Adipocyte (in vitro differentiated cells): Measurements from ENCODE around the gene CHST3.
A peak's percentile ranks its signal among the peaks of the same experiment; 100 is the strongest.

ENCODE experiments used
- DNase-seq: peaks from one replicate; pipeline ENCODE4 v3.0.0-alpha.2; 2015; ENCODE audit warnings: low read depth
- H3K27me3 ChIP-seq: replicated peaks from 2 replicates; pipeline ENCODE4 v1.7.0; 2013; ENCODE audit warnings: mild to moderate bottlenecking, low read length, moderate library complexity; ENCODE audit not compliant: control insufficient read depth, insufficient read depth
- H3K36me3 ChIP-seq: 2 replicates; pipeline ENCODE4 v1.7.0; 2013; ENCODE audit warnings: low read length, mild to moderate bottlenecking, moderate library complexity; ENCODE audit not compliant: control insufficient read depth, insufficient read depth, severe bottlenecking
- H3K4me1 ChIP-seq: 2 replicates; pipeline ENCODE4 v1.7.0; 2013; ENCODE audit warnings: mild to moderate bottlenecking, low read length, moderate library complexity; ENCODE audit not compliant: control insufficient read depth, insufficient read depth
- H3K4me3 ChIP-seq: 2 replicates; pipeline ENCODE4 v1.7.0; 2013; ENCODE audit warnings: mild to moderate bottlenecking, low read length, moderate library complexity
- H3K9ac ChIP-seq: 2 replicates; pipeline ENCODE4 v1.7.0; 2013; ENCODE audit warnings: mild to moderate bottlenecking, low read length, moderate library complexity
- H3K9me3 ChIP-seq: 2 replicates; pipeline ENCODE4 v1.7.0; 2013; ENCODE audit warnings: mild to moderate bottlenecking, low read length, moderate library complexity; ENCODE audit not compliant: control insufficient read depth

CHST3 gene

GRCh38 chr10:72056113-72056512 is 91.9 kb downstream of the CHST3 start:
- no peaks in the 10 kb centered on the region for H3K4me1 ChIP-seq
- no peak overlapping the region for H3K4me3 ChIP-seq
- no peaks in the 10 kb centered on the region for H3K9me3 ChIP-seq
- no peak for DNase-seq
- no peaks in the 10 kb centered on the region for H3K36me3 ChIP-seq
- H3K27me3 ChIP-seq, result peaks cover 17% of the 10 kb centered on the region
- no peak overlapping the region for H3K9ac ChIP-seq

DNA sequence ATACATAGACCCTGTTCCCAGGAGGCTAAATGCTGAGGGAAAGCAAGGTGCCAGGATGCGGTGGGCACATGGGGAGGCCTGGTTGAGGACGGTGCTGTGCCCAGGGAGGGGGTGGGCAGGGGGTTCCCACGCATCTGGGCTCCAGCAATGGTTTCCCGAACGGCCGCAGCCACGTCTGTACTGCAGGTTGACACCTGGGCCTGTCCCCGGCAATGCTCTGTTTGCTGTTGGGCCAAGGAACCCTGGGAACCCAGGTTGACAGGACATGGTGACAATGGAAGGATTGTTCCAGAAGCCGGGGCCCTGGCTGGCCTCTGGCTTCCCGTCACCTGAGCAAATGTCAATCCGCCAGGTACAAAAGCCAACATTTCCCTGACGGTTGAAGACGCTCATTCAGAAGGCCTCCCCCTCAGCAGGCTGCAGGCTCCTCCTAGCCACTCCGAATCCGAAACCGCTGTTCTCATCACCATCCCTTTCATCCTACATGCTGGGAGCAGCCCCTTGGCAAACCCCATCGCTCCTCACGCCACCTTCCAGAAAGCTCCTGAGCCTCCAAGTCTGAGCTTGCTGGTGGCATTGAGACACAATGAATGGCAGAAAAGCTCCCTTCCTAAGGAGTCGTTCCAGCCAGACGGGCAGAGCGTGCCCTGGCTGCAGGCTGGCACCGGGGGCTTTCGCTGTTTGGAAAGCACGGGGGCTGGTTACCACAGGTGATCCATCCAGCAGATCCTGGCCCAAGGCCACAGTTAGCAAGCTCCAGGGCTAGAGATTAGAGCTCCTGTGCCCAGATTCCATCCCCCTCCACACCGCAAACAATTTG is 92.9 kb downstream of the CHST3 start:
- no peak overlapping the region for H3K4me3 ChIP-seq
- no peak overlapping the region for H3K9ac ChIP-seq
- no peaks in the 10 kb centered on the region for H3K4me1 ChIP-seq
- no peak for DNase-seq
- H3K27me3 ChIP-seq, result peaks cover 17% of the 10 kb centered on the region
- H3K36me3 ChIP-seq, result no peaks in the 10 kb centered on the region
- no peaks in the 10 kb centered on the region for H3K9me3 ChIP-seq

DNA sequence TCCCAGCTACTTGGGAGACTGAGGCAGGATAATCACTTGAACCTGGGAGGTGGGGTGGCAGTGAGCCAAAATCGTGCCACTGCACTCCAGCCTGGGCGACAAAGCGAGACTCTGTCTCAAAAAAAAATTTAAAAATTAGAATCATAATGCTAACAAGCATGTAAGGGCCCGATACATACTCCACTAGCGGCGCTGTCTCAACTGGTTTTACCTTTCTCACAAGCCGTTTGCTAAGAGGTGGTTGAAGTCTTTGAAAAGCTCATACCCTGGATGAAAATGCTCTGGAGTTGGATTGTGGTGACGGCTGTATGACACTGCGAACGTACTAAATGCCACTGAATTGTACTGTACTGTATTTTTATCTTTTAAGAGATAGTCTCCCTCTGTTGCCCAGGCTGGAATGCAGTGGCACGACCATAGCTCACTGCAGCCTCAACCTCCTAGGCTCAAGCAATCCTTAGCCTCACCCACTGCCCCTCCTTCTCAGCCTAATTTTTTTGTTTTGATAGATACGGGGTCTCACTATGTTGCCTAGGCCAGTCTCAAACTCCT is 94.2 kb downstream of the CHST3 start:
- no peaks in the 10 kb centered on the region for H3K4me1 ChIP-seq
- H3K36me3 ChIP-seq, result no peaks in the 10 kb centered on the region
- no peak overlapping the region for H3K4me3 ChIP-seq
- H3K9me3 ChIP-seq, result no peaks in the 10 kb centered on the region
- no peak overlapping the region for H3K9ac ChIP-seq
- peaks cover 17% of the 10 kb centered on the region for H3K27me3 ChIP-seq
- DNase-seq, result no peak

DNA sequence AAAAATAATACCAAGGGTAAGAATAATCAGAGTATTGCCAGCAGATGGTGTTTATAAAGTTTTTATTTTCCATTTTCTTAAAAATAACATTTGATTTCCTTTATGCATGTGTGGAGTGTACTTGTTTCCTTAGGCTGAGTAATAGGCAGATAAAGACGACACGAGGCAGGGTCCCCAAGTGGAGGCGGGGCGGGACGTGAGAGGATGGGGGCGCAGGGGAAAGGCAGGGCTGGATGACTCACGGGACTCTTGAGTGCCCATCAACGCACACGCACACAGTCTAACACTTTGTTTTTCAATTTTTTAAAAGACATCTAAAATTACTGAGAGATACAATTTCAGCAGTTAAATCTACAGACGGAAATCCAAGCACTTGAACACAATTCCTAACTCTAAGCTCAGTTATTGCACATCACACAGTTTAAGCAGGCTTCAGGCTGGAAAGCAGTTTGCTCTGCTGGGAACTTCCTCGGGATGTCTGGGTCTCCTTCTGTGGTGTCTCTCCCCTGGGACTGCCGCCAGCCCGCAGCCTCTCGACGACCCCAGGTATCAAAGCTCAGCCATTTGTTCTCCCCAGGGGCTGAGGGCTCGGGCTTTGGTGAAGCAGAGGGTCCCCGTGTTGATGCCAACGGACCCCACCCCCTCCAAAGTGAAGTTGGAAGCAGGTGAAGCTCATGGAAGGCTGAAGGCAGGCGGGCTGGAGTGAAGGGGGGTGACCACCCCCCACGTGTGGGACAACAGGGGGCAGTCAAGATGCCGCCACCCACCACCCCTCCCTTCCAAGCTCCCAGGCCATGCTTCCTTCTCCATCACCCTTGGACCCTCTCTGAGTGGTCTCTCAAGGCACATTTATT is 95.0 kb downstream of the CHST3 start:
- H3K27me3 ChIP-seq, result peaks cover 17% of the 10 kb centered on the region
- H3K4me3 ChIP-seq, result no peak overlapping the region
- peak; percentile 37 for DNase-seq
- H3K4me1 ChIP-seq, result no peaks in the 10 kb centered on the region
- no peak overlapping the region for H3K9ac ChIP-seq
- H3K36me3 ChIP-seq, result no peaks in the 10 kb centered on the region
- no peaks in the 10 kb centered on the region for H3K9me3 ChIP-seq

DNA sequence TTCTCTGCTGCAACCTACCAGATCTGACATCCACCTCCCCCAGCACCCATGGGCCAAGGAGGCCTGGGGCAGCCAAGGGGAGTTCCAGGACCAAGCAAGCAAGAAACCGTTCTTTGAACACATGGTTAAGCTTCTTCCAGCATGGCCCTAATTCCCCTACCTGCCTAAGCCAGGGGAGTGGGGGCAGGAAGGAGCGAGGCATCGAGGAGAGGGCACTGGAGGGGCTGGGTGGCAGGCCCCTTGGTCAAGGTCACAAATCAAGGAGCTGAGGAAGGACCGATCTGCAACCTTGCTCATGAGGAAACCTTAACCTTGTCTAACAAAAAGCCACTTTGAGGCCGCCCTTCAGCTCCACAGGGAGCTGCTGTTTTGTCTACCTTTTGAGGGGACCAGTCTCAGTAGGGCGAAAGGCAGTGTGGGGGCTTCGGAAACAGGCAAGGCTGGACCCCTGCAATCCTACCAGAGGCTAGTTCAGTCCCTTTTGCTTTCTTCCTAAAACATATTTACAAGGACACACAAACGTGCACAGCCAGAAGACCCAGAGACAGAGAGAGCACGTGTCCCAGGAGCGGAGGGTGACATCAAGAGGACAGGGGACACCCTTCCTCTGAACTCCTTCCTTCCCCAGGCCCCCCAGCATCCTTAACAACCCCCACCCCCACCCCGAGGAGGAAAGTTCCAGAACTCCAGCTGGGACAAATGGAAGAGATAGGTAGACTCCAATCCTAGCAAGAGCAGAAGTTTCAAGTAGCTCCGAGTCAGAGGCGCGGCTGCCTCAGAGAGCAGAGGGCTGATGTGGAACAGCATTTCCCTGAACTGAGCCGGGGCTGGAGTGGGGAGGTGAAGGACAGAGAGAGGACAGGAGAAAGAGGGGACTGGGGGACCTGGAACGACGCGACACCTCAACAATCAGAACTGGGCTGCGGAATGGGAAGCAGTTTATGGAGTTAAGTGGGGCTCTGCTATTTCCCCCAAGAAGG is 95.9 kb downstream of the CHST3 start:
- no peak for DNase-seq
- no peak overlapping the region for H3K9ac ChIP-seq
- peaks cover 14% of the 10 kb centered on the region for H3K27me3 ChIP-seq
- H3K9me3 ChIP-seq, result no peaks in the 10 kb centered on the region
- no peak overlapping the region for H3K4me3 ChIP-seq
- H3K36me3 ChIP-seq, result no peaks in the 10 kb centered on the region
- no peaks in the 10 kb centered on the region for H3K4me1 ChIP-seq

- Histone ChIP-seq H3K4me3 (no peak overlapping the region), H3K9ac (no peak overlapping the region), H3K9me3 (no peaks in the 10 kb centered on the region), H3K27me3 (peaks cover 9% of the 10 kb centered on the region), H3K4me1 (no peaks in the 10 kb centered on the region), H3K36me3 (no peaks in the 10 kb centered on the region)
- no peak for DNase-seq
Measured at GRCh38 chr10:72061491-72061890, 97.3 kb downstream of the CHST3 start.

DNA sequence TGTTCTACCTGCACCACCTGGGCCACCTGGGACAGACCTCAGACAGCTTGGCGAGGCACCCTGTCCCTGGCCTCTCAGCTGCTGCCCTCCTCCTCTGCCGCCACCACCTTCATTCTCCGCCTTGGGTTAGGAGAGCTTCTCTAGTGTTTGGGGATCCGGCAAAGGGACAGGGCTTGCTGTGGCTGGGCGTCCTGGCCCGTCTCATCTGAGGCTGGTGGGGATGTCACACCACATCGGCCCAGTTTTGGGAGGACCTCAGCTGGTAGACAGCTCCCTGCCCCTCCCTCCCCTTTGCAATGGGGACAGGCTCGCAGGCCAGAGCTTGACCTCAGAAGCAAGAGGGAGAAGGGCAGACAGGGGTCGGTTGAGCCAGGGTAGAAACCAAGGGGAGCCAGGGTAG is 97.7 kb downstream of the CHST3 start:
- Histone ChIP-seq H3K4me3 (no peak overlapping the region), H3K9ac (no peak overlapping the region), H3K9me3 (no peaks in the 10 kb centered on the region), H3K27me3 (peaks cover 11% of the 10 kb centered on the region), H3K36me3 (no peaks in the 10 kb centered on the region), H3K4me1 (no peaks in the 10 kb centered on the region)
- no peak for DNase-seq

- Histone ChIP-seq H3K4me1 (no peaks in the 10 kb centered on the region), H3K27me3 (peaks cover 12% of the 10 kb centered on the region), H3K4me3 (no peak overlapping the region), H3K36me3 (no peaks in the 10 kb centered on the region), H3K9ac (no peak overlapping the region), H3K9me3 (no peaks in the 10 kb centered on the region)
- DNase-seq, result peak; percentile 28
Measured at GRCh38 chr10:72062382-72062781, 98.2 kb downstream of the CHST3 start.
